Heart left ventricle (tissue), 16 donors: ENCODE results near the gene KRT73. TPM values are rescaled to one million over a fixed set of nuclear protein-coding genes. Genes with fewer than 3 reads are reported as not detected.
A peak's percentile ranks its signal among the peaks of the same experiment; 100 is the strongest.

Experiments used
- ATAC-seq, 4 donors: fragments of 200-7000 bp; cut with Tn5 transposase; one replicate each; pipeline ENCODE4 v1.9.1; 2020 to 2022; ENCODE audit warnings: moderate library complexity in 4 of 4, mild to moderate bottlenecking in 3 of 4, moderate number of reproducible peaks in 1 of 4
- DNase-seq, 5 donors: peaks; one replicate each; pipeline ENCODE4 v3.0.0-alpha.2; 2020
- H3K27ac ChIP-seq, 12 donors: fragments of 200-600 bp; sonication (generic) in 4 of 12; one replicate each; pipeline versions ENCODE4 v1.5.0 to v1.8.0; 2016 to 2022; ENCODE audit warnings: mild to moderate bottlenecking in 2 of 12
- H3K27me3 ChIP-seq, 9 donors: fragments of 200-600 bp; sonication (generic) in 2 of 9; one replicate each; pipeline versions ENCODE4 v1.5.1 to v1.8.0; 2016 to 2022; ENCODE audit warnings: mild to moderate bottlenecking in 3 of 9
- H3K36me3 ChIP-seq, 9 donors: fragments of 200-600 bp; sonication (generic) in 2 of 9; one replicate each; pipeline versions ENCODE4 v1.5.0 to v1.8.0; 2018 to 2022; ENCODE audit warnings: mild to moderate bottlenecking in 2 of 9
- H3K4me1 ChIP-seq, 12 donors: fragments of 200-600 bp; sonication (generic) in 4 of 12; one replicate each; pipeline versions ENCODE4 v1.5.0 to v1.8.0; 2016 to 2022; ENCODE audit warnings: mild to moderate bottlenecking in 3 of 12
- H3K4me3 ChIP-seq, 12 donors: fragments of 200-600 bp; sonication (generic) in 4 of 12; one replicate each; pipeline versions ENCODE4 v1.5.0 to v1.8.0; 2017 to 2022; ENCODE audit warnings: mild to moderate bottlenecking in 9 of 12, moderate library complexity in 4 of 12
- H3K9me3 ChIP-seq, 12 donors: fragments of 200-600 bp; sonication (generic) in 4 of 12; one replicate each; pipeline versions ENCODE4 v1.5.0 to v1.8.0; 2016 to 2022; ENCODE audit warnings: mild to moderate bottlenecking in 1 of 12
- CTCF ChIP-seq, 12 donors: fragments of 200-600 bp; sonication (generic) in 4 of 12; IDR thresholded peaks; one replicate each; pipeline versions ENCODE4 v1.5.0 to v1.8.0; 2018 to 2022; ENCODE audit warnings: antibody characterized with exemption in 12 of 12, mild to moderate bottlenecking in 5 of 12
- POLR2A ChIP-seq, 2 donors: fragments of 450-650 bp; IDR thresholded peaks; one replicate each; pipeline ENCODE4 v1.6.1; 2017; ENCODE audit warnings: antibody characterized with exemption in 2 of 2, mild to moderate bottlenecking in 2 of 2, moderate library complexity in 2 of 2
- WGBS, 4 donors: extraction: QIAGEN DNeasy Blood & Tissue Kit in 2 of 4; methylation state at CpG; one replicate each; pipeline versions ENCODE4 v1.1.5 to v1.1.7; 2013 to 2018; 5-methylcytosine and 5-hydroxymethylcytosine counted together
- intact Hi-C, 10 donors: fragments of 100-400 bp; cut with DNase I; formaldehyde crosslinking; loops; one replicate each; pipeline versions ENCODE4 v1.11.1 to v1.14.2; 2022
- polyA plus RNA-seq, 2 donors: library from polyadenylated mRNA; stranded (reverse); fragments of 200-250 nt; gene quantifications; one replicate each; pipeline ENCODE4 v1.2.3, GENCODE V29; 2013
- total RNA-seq, 9 donors: library from RNA; depleted of rRNA in 2 of 9; stranded (reverse); fragments of >200 nt in 2 of 9; fragmentation: NEBNext Ultra II Directional in 3 of 9; extraction: Animal tissue kit (Norgen Biotek cat#: 25700) in 3 of 9; gene quantifications; one replicate each; pipeline versions ENCODE4 v1.1.0 to v1.2.4, GENCODE V29; 2016 to 2023
- donor health status: ischemic (EF 13 %, LVEDD 7.1; RV severe dilation, severe dysfunction).
- donor health status: healthy with polysubstance abuse.
- donor health status: DM: no; HTN: yes; CAD: no.
- donor health status: DM: no; HTN: no; CAD: no.
- donor health status: ischemic (EF 25% LVEDD 6.9; RV normal size, moderate dysfunction).
- donor health status: ischemic (EF 25% LVEDD 5.7; RV mildly dilated, moderate dysfunction).
- donor health status: healthy.
- donor health status: DM: yes; HTN: yes; CAD: no.
- donor health status: ischemic (EF 35%, LVEDD 5.7; RV mildly dilated, moderate dysfunction).
- donor health status: nonischemic (EF 11% LVEDD 7.7; RV severe dilation, severe dysfunction).
- donor health status: DM: yes; HTN: yes; CAD: no.
- donor health status: PGD.
- donor health status: ischemic (EF 29% LVEDD 5.4; RV normal size, mild dysfunction).
- donor health status: nonischemic (EF 23%, LVEDD 6.1; RV moderate dilation, normal function).

Gene KRT73
- total and polyA plus RNA-seq, 11 donors: not detected

GRCh38 chr12:52647601-52648000 is 29.2 kb upstream of the KRT73 start:
- no peaks in the 10 kb centered on the region for H3K9me3 ChIP-seq
- H3K4me3 ChIP-seq: no peak overlapping the region
- intact Hi-C loops: no loop called here
- peaks cover 0 to 4% (median 0%) of the 10 kb centered on the region in 9 donors for H3K27me3 ChIP-seq
- ATAC-seq (no peak), DNase-seq (no peak)
- H3K36me3 ChIP-seq: no peaks in the 10 kb centered on the region
- 87 to 93% (median 91%) methylated on average over 9 of the region's 9 CpGs for WGBS, 4 donors
- H3K27ac ChIP-seq: no peak overlapping the region
- TF ChIP-seq POLR2A (IDR thresholded peaks at IDR 0.05) (no peak), CTCF (IDR thresholded peaks at IDR 0.05) (no peak)
- H3K4me1 ChIP-seq: no peaks in the 10 kb centered on the region

- no peaks in the 10 kb centered on the region for H3K36me3 ChIP-seq
- no peaks in the 10 kb centered on the region for H3K4me1 ChIP-seq
- TF ChIP-seq POLR2A (IDR thresholded peaks at IDR 0.05) (no peak), CTCF (IDR thresholded peaks at IDR 0.05) (no peak)
- DNase-seq: no peak
- no peaks in the 10 kb centered on the region for H3K9me3 ChIP-seq
- no peak for ATAC-seq
- peaks cover 0 to 12% (median 0%) of the 10 kb centered on the region in 9 donors for H3K27me3 ChIP-seq
- intact Hi-C loops: no loop called here
- WGBS, 4 donors: 86 to 89% (median 88%) methylated on average over 12 of the region's 12 CpGs
- no peak overlapping the region for H3K27ac ChIP-seq
- H3K4me3 ChIP-seq: no peak overlapping the region
These were observed 28.3 kb upstream of the KRT73 start for GRCh38 chr12:52646613-52647012.

- Histone ChIP-seq H3K27me3 (peaks cover 0 to 17% (median 0%) of the 10 kb centered on the region in 9 donors), H3K36me3 (no peaks in the 10 kb centered on the region), H3K4me1 (no peaks in the 10 kb centered on the region), H3K4me3 (no peak overlapping the region), H3K9me3 (no peaks in the 10 kb centered on the region), H3K27ac (peak overlapping the region in 1 of 12 donors; percentile 44)
- WGBS, 4 donors: 63 to 75% (median 69%) methylated on average over 4 of the region's 4 CpGs
- no peak for DNase-seq
- ATAC-seq: no peak
- TF ChIP-seq CTCF (IDR thresholded peaks at IDR 0.05) (no peak), POLR2A (IDR thresholded peaks at IDR 0.05) (no peak)
- intact Hi-C loops: no loop called here
These were observed 27.6 kb upstream of the KRT73 start for GRCh38 chr12:52645982-52646381.

GRCh38 chr12:52645120-52645761 is 26.9 kb upstream of the KRT73 start:
- TF ChIP-seq CTCF (IDR thresholded peaks at IDR 0.05) (no peak), POLR2A (IDR thresholded peaks at IDR 0.05) (no peak)
- ATAC-seq (peak in 1 of 4 donors; percentile 30), DNase-seq (no peak)
- no peaks in the 10 kb centered on the region for H3K36me3 ChIP-seq
- peaks cover 0 to 17% (median 0%) of the 10 kb centered on the region in 9 donors for H3K27me3 ChIP-seq
- H3K27ac ChIP-seq: peak overlapping the region in 1 of 12 donors; percentile 48
- intact Hi-C loops: no loop called here
- H3K9me3 ChIP-seq: no peaks in the 10 kb centered on the region
- H3K4me3 ChIP-seq: no peak overlapping the region
- H3K4me1 ChIP-seq: no peaks in the 10 kb centered on the region
- 71 to 80% (median 75%) methylated on average over 7 of the region's 7 CpGs for WGBS, 4 donors
